Activated CD4-positive, alpha-beta memory T cell treated with anti-CD3 and anti-CD28 coated beads for 36 hours (primary cell): ENCODE data around the gene ACTL6B. TPM values are rescaled to one million over a fixed set of nuclear protein-coding genes. Genes with fewer than 3 reads are reported as not detected.
A peak's percentile ranks its signal among the peaks of the same experiment; 100 is the strongest.
"Not testable (repeated sequence)": the region's sequence is repeated elsewhere in the genome, so short reads cannot be mapped to it uniquely, and the experiment has no call there.

Experiments used
- CTCF ChIA-PET: fragments of 350-600 bp; sonication (Branson Sonifier 250); formaldehyde crosslinking; loops from one replicate; lab custom pipeline; 2021; ENCODE audit warnings: antibody characterized with exemption, inconsistent platforms; lab: Charles Lee
- POLR2A ChIA-PET: fragments of 350-600 bp; sonication (Branson Sonifier 250); formaldehyde crosslinking; loops from one replicate; lab custom pipeline; 2021; ENCODE audit warnings: antibody characterized with exemption; lab: Charles Lee
- DNase-seq: peaks from one replicate; pipeline ENCODE4 v3.0.0-alpha.2; 2020
- H3K27ac Mint-ChIP-seq: one replicate; pipeline ENCODE4 v1.8.0; 2021; ENCODE audit warnings: mixed read lengths
- H3K27me3 Mint-ChIP-seq: one replicate; pipeline ENCODE4 v1.8.0; 2021; ENCODE audit warnings: mixed read lengths
- H3K36me3 Mint-ChIP-seq: one replicate; pipeline ENCODE4 v1.8.0; 2021; ENCODE audit warnings: mixed read lengths
- H3K4me1 Mint-ChIP-seq: one replicate; pipeline ENCODE4 v1.8.0; 2021; ENCODE audit warnings: low read depth, mixed read lengths
- H3K4me3 Mint-ChIP-seq: one replicate; pipeline ENCODE4 v1.8.0; 2021; ENCODE audit warnings: mild to moderate bottlenecking, mixed read lengths
- H3K9me3 Mint-ChIP-seq: one replicate; pipeline ENCODE4 v1.8.0; 2021; ENCODE audit warnings: mixed read lengths
- intact Hi-C: fragments of 100-400 bp; cut with micrococcal nuclease; formaldehyde crosslinking; loops from one replicate; pipeline ENCODE4 v1.15.1; 2023
- total RNA-seq, 2 experiments: library from RNA; stranded (reverse); gene quantifications; one replicate each; pipeline ENCODE4 v1.2.3, GENCODE V29; 2021

Gene ACTL6B
- not detected for total RNA-seq

- intact Hi-C loops: no loop called here
- Mint-ChIP-seq H3K4me3 (no peak within 1 kb of the TSS), H3K27ac (no peak within 1 kb of the TSS), H3K9me3 (no peaks in the 10 kb centered on the region), H3K4me1 (no peaks in the 10 kb centered on the region), H3K36me3 (peaks cover 1% of the 10 kb centered on the region), H3K27me3 (peaks cover 34% of the 10 kb centered on the region)
- ChIA-PET POLR2A (interaction anchor here (0.5 kb wide), 1 partner anchor 150 kb away, joined by 4 read pairs; no protein-coding TSS in a partner anchor), CTCF (no interaction called here)
- peak; percentile 74 for DNase-seq
These were observed at the start of gene ACTL6B for GRCh38 chr7:100655908-100656674. TSS of gene ACTL6B (minus strand) at chr7:100656448. CDS start at chr7:100656354, 94 bp downstream.

GRCh38 chr7:100705320-100705752, 49.1 kb upstream of the ACTL6B start:
- peaks cover 8% of the 10 kb centered on the region for H3K36me3 Mint-ChIP-seq
- H3K27ac Mint-ChIP-seq: peak overlapping the region; percentile 88
- peaks cover 14% of the 10 kb centered on the region for H3K4me1 Mint-ChIP-seq
- peak; percentile 87 for DNase-seq
- no peaks in the 10 kb centered on the region for H3K9me3 Mint-ChIP-seq
- H3K4me3 Mint-ChIP-seq: peak overlapping the region; percentile 90
- POLR2A ChIA-PET: interaction anchor here (0.6 to 2.3 kb wide), 21 partner anchors 11 to 277 kb away, joined by 3 to 38 read pairs (median 5); partner anchors contain the start of genes FBXO24, GIGYF1, GNB2 and MEPCE
- peaks cover 2% of the 10 kb centered on the region for H3K27me3 Mint-ChIP-seq
- CTCF ChIA-PET: interaction anchor here (0.5 to 6.5 kb wide), 58 partner anchors 12 to 625 kb away, joined by 3 to 132 read pairs (median 4); partner anchors contain the start of genes EPO, FBXO24, GIGYF1 and GNB2
- intact Hi-C loops: loop anchor here (1.0 to 5.0 kb wide), 6 partner anchors 11 to 276 kb away; partner anchors contain the start of genes GIGYF1, GNB2, MEPCE and SLC12A9

GRCh38 chr7:100701089-100701488, 44.8 kb upstream of the ACTL6B start:
- H3K4me3 Mint-ChIP-seq, POLR2A ChIA-PET, H3K27me3 Mint-ChIP-seq, intact Hi-C loops, H3K36me3 Mint-ChIP-seq, H3K4me1 Mint-ChIP-seq, H3K9me3 Mint-ChIP-seq, DNase-seq, H3K27ac Mint-ChIP-seq: not testable (repeated sequence)
- CTCF ChIA-PET: interaction anchor here (0.7 to 2.6 kb wide), 3 partner anchors 9 to 175 kb away, joined by 3 to 16 read pairs (median 3); partner anchors contain the start of gene SLC12A9

- H3K9me3 Mint-ChIP-seq: no peaks in the 10 kb centered on the region
- no peak for DNase-seq
- ChIA-PET POLR2A (interaction anchor here (1.2 kb wide), 1 partner anchor 33 kb away, joined by 3 read pairs; no protein-coding TSS in a partner anchor), CTCF (interaction anchor here (0.9 to 1.3 kb wide), 3 partner anchors 27 to 135 kb away, joined by 3 to 6 read pairs (median 3); no protein-coding TSS in a partner anchor)
- H3K27ac Mint-ChIP-seq: no peak overlapping the region
- intact Hi-C loops: no loop called here
- peaks cover 13% of the 10 kb centered on the region for H3K4me1 Mint-ChIP-seq
- peaks cover 6% of the 10 kb centered on the region for H3K27me3 Mint-ChIP-seq
- H3K36me3 Mint-ChIP-seq: no peaks in the 10 kb centered on the region
- H3K4me3 Mint-ChIP-seq: no peak overlapping the region
These were observed 42.8 kb upstream of the ACTL6B start for GRCh38 chr7:100699018-100699417.

- Mint-ChIP-seq H3K36me3 (peaks cover 4% of the 10 kb centered on the region), H3K27ac (peak overlapping the region; percentile 55), H3K9me3 (no peaks in the 10 kb centered on the region), H3K4me1 (peaks cover 28% of the 10 kb centered on the region), H3K4me3 (no peak overlapping the region), H3K27me3 (peaks cover 6% of the 10 kb centered on the region)
- POLR2A ChIA-PET: interaction anchor here (5.3 kb wide), 1 partner anchor 10 kb away, joined by 38 read pairs; the partner anchor contains the start of gene POP7
- DNase-seq: no peak
- CTCF ChIA-PET: interaction anchor here (0.6 to 10.9 kb wide), 5 partner anchors 9 to 620 kb away, joined by 3 to 132 read pairs (median 4); partner anchors contain the start of genes MOSPD3 and POP7
- intact Hi-C loops: no loop called here
These were observed 39.9 kb upstream of the ACTL6B start for GRCh38 chr7:100696123-100696521.

GRCh38 chr7:100694098-100694745, 38.0 kb upstream of the ACTL6B start, which contains the start of gene GIGYF1:
TSS of gene GIGYF1 (minus strand) at chr7:100694250. CDS start at chr7:100688238, 6,012 bp downstream.
- CTCF ChIA-PET: interaction anchor here (0.8 to 10.9 kb wide), 5 partner anchors 11 to 159 kb away, joined by 3 to 132 read pairs (median 9); partner anchors contain the start of genes FBXO24, LRCH4, POP7 and SLC12A9
- H3K36me3 Mint-ChIP-seq: peaks cover 4% of the 10 kb centered on the region
- POLR2A ChIA-PET: interaction anchor here (0.7 to 5.3 kb wide), 3 partner anchors 11 to 68 kb away, joined by 4 to 38 read pairs (median 10); partner anchors contain the start of gene POP7
- H3K4me1 Mint-ChIP-seq: peaks cover 31% of the 10 kb centered on the region
- H3K27me3 Mint-ChIP-seq: no peaks in the 10 kb centered on the region
- H3K4me3 Mint-ChIP-seq: peak within 1 kb of the TSS; percentile 93
- H3K27ac Mint-ChIP-seq: peak within 1 kb of the TSS; percentile 86
- H3K9me3 Mint-ChIP-seq: no peaks in the 10 kb centered on the region
- intact Hi-C loops: loop anchor here (1.0 to 5.0 kb wide), 5 partner anchors 11 to 132 kb away; partner anchors contain the start of genes FBXO24 and LRCH4
- peak; percentile 77 for DNase-seq

- ChIA-PET CTCF (interaction anchor here (0.8 to 10.9 kb wide), 14 partner anchors 8 to 243 kb away, joined by 3 to 132 read pairs (median 14); partner anchors contain the start of genes FBXO24, LRCH4, MOSPD3 and POP7), POLR2A (interaction anchor here (0.7 to 5.3 kb wide), 7 partner anchors 12 to 109 kb away, joined by 3 to 38 read pairs (median 3); partner anchors contain the start of gene POP7)
- peaks cover 34% of the 10 kb centered on the region for H3K4me1 Mint-ChIP-seq
- no peaks in the 10 kb centered on the region for H3K9me3 Mint-ChIP-seq
- H3K36me3 Mint-ChIP-seq: peaks cover 7% of the 10 kb centered on the region
- H3K27me3 Mint-ChIP-seq: no peaks in the 10 kb centered on the region
- H3K4me3 Mint-ChIP-seq: peak overlapping the region; percentile 93
- no peak for DNase-seq
- intact Hi-C loops: loop anchor here (1.0 to 5.0 kb wide), 6 partner anchors 12 to 131 kb away; partner anchors contain the start of genes FBXO24 and LRCH4
- peak overlapping the region; percentile 86 for H3K27ac Mint-ChIP-seq
These were observed 37.3 kb upstream of the ACTL6B start for GRCh38 chr7:100693312-100694097.

GRCh38 chr7:100692578-100692961, 36.3 kb upstream of the ACTL6B start:
- ChIA-PET POLR2A (interaction anchor here (0.7 to 5.3 kb wide), 6 partner anchors 11 to 108 kb away, joined by 3 to 38 read pairs (median 3); partner anchors contain the start of gene POP7), CTCF (interaction anchor here (0.7 to 10.9 kb wide), 24 partner anchors 9 to 242 kb away, joined by 3 to 132 read pairs (median 5); partner anchors contain the start of genes FBXO24, LRCH4, MOSPD3 and POP7)
- peaks cover 37% of the 10 kb centered on the region for H3K4me1 Mint-ChIP-seq
- DNase-seq: no peak
- H3K27me3 Mint-ChIP-seq: no peaks in the 10 kb centered on the region
- H3K4me3 Mint-ChIP-seq: peak overlapping the region; percentile 93
- H3K36me3 Mint-ChIP-seq: peaks cover 12% of the 10 kb centered on the region
- intact Hi-C loops: loop anchor here (2.0 to 5.0 kb wide), 4 partner anchors 18 to 130 kb away; partner anchors contain the start of genes FBXO24 and LRCH4
- peak overlapping the region; percentile 86 for H3K27ac Mint-ChIP-seq
- no peaks in the 10 kb centered on the region for H3K9me3 Mint-ChIP-seq

GRCh38 chr7:100691676-100692577, 35.7 kb upstream of the ACTL6B start:
- POLR2A ChIA-PET: interaction anchor here (0.7 to 5.3 kb wide), 8 partner anchors 9 to 107 kb away, joined by 3 to 38 read pairs (median 3); partner anchors contain the start of genes FBXO24, GNB2, LRCH4 and POP7
- no peak overlapping the region for H3K27ac Mint-ChIP-seq

More at GRCh38 chr7:100691676-100692577, 35.7 kb upstream of the ACTL6B start:
- Mint-ChIP-seq H3K4me1 (peaks cover 37% of the 10 kb centered on the region), H3K9me3 (no peaks in the 10 kb centered on the region), H3K27me3 (no peaks in the 10 kb centered on the region), H3K4me3 (peak overlapping the region; percentile 93), H3K36me3 (peaks cover 13% of the 10 kb centered on the region)
- intact Hi-C loops: loop anchor here (2.0 to 5.0 kb wide), 4 partner anchors 17 to 130 kb away; partner anchors contain the start of genes FBXO24 and LRCH4
- peak; percentile 88 for DNase-seq
- CTCF ChIA-PET: interaction anchor here (0.6 to 10.9 kb wide), 35 partner anchors 8 to 263 kb away, joined by 3 to 132 read pairs (median 4); partner anchors contain the start of genes FBXO24, GNB2, LRCH4 and MOSPD3
